HG03139 (cell line): Measurements from ENCODE around the gene HOXA1.

ENCODE experiments used
- ATAC-seq: cut with Tn5 transposase; IDR thresholded peaks from one replicate; pipeline ENCODE4 v1.9.1; 2021; ENCODE audit not compliant: unreplicated experiment

Gene HOXA1

GRCh38 chr7:27095897-27096767, at the start of gene HOXA1:
TSS of gene HOXA1 (minus strand) at chr7:27096000. CDS start at chr7:27095912, 88 bp downstream.
- peak; percentile 75 for ATAC-seq

DNA sequence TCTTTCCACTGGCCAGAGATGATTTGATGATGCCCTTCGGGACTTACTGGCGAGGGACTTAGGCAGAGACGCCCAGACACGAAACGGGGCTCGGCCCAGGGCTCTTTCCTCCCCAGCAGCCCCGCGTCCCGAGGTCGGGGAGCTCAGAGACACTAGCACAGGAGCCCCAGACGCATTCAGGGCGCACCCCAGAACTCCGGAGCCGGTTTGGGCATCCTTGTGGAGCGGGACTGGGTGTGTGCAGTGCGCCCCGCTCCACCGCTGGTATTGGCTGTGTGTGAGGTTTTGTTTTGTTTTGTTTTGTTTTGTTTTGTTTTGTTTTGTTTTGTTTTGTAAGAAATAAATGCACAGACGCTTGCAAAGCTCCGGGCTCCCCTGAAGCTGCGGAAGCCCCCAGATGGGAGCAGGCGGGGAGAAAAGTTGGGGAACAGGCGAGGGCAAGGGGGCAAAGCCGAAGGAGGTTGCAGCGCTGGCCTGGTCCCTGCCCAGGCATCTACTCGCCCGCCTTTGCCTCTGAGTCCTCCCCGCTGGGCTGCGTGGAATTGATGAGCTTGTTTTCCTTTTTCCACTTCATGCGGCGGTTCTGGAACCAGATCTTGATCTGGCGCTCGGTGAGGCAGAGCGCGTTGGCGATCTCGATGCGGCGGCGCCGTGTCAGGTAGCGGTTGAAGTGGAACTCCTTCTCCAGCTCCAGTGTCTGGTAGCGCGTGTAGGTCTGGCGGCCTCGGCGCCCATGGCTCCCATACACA, 49.5 kb upstream of the HOXA1 start:
- no peak for ATAC-seq

- ATAC-seq = no peak
Measured at GRCh38 chr7:27144781-27145164, 49.0 kb upstream of the HOXA1 start.

GRCh38 chr7:27143950-27144780, 48.4 kb upstream of the HOXA1 start:
- ATAC-seq = no peak

- no peak for ATAC-seq
Measured at GRCh38 chr7:27143023-27143949, 47.5 kb upstream of the HOXA1 start, which contains the start of gene HOXA5. TSS of gene HOXA5 (minus strand) at chr7:27143681. CDS start at chr7:27143607, 74 bp downstream.

DNA sequence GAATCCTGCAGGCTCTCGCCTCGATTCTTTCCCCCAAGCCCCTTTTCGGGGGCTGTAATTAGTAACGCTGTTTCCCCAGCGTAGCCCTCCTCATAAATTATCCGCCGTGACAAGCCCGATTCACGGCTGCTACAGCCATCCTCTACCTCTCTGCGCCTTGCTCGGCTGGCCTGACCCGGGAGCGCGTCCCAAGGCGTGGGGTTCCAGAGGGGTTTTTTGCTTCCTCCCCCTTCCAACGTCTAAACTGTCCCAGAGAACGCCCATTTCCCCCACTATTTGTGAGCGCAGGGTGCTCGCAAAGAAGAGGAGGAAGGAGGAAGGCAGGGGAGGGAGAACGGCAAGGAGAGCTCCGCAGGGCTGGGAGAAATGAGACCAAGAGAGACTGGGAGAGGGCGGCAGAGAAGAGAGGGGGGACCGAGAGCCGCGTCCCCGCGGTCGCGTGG, 46.8 kb upstream of the HOXA1 start:
- no peak for ATAC-seq

DNA sequence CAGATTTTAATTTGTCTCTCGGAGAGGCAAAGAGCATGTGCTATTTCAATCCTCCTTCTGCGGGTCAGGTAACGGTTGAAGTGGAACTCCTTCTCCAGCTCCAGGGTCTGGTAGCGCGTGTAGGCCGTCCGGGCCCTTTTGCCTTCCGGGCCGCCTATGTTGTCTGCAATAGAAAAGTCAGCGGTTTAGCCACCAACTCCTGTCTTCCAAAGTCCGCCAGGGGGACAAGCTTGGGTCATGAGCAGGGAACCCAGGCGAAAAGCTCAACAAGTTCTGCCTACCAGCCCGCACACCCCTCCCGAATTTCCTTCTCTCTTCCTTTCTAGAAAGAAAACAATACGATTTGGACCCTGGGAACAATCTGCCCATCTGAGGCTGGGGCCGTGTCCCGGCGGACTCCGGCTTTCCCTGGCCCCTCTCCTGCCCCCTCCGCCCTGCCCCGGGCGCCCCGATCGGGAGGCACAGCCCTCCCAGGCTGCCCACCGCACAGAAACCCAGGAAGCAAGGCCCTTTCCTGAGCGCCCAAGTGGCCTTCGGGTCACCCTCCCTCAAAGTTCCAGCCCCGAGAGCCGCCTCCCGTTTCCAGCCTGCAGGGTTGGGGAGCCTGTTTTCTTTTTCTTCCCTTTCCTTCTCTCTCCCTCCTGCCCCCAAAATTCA, 46.3 kb upstream of the HOXA1 start:
- ATAC-seq = no peak

- no peak for ATAC-seq
Measured at GRCh38 chr7:27141137-27141922, 45.5 kb upstream of the HOXA1 start.

- ATAC-seq = no peak
Measured at GRCh38 chr7:27140126-27140857, 44.5 kb upstream of the HOXA1 start.

DNA sequence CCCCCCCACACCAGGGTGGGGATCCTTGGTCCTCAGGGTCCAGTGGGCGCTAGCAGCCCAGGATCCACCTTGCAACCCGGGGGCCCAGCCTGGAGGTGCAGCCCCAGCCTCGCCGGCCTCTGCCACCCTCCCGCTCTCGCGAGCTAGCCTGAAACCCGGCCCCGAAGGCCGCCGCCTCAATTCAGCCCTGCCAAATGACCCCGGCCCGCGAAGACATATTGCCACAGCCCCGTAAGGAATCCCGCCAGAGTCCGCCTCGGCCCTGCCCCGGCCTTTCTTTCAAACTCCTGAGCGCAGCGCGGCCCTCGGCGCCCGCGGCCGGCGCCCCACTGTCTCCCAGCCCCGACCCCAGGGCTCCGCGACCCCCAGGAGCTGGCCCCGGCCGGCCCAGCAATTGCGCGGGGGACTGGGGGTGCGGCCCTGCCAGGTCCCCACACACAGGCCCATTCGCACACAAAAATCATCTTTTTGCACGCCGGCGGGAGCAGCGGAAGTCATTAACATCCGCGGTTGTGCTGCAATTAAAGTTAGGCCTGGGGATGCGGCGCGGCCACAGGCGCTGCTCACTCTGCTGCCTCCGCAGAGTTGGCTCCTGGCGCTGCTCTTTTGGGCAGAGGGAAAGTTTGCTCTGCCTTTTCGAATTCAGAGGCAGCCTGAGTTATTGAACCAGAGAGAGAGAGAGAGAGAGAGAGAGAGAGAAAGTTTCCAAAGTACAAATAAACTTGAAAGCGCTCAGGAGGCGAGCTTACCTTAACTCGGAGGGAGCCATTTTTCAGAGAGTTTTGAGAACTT, 43.7 kb upstream of the HOXA1 start:
- no peak for ATAC-seq

- ATAC-seq = no peak
Measured at GRCh38 chr7:27138985-27139333, 43.2 kb upstream of the HOXA1 start.

- no peak for ATAC-seq
Measured at GRCh38 chr7:27138472-27138871, 42.7 kb upstream of the HOXA1 start.

- no peak for ATAC-seq
Measured at GRCh38 chr7:27137640-27138315, 42.0 kb upstream of the HOXA1 start.

DNA sequence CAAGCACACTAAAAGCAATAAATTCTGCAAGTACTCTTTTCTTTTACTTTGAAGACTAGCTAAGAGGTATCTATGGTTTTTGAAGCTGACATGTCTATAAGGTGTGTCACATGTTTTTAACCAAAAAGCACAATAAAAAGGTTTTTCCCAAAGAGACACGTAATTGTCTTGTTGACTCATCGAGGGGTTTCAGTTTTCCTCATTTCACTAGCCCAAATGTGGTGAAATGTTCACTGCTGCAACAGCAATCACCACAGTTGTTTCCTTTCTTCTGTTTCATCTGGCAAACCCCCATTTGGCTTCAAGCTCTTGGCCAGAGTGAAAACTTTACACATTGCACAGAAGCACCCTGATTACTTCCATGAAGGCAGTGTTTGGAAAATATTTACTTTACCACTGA, 38.6 kb upstream of the HOXA1 start:
- ATAC-seq = no peak

DNA sequence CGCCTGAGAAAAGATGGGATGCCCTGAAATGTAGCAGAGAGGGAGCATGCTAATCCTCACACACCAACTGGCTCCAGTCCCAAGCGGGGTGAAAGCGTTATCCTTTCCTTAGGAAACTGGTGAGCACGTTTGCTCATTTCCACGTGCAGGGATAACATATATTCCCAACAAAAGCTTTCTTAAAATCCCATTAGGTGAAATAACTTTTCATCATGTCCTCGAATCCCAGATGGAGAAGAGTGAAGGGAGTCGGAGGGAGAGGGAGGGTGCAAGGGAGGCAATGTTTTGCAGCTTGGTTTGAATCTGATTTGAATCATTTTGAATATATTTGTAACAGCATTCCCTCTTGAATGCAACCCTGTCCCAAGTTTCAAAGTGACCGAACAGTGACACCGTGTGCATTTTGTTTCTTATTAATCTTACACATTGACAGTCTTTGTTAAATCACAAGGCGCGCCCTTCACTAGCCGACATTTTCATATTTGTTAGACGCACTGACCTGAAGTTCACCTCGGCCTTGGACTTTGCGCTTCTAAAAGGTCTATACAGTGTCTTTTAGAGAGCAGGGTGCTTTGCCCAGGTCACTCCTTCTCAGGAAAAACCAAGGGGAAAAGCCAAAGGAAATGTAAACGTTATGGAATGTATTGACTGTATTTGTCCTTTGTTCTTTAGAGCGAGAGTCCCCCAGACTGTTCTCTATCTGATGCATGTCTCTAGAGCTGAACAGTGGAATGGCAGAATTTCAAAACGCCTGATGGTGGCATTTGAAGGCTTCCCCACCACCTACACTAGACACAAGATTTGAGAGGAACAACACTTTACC, 37.8 kb upstream of the HOXA1 start:
- no peak for ATAC-seq

- ATAC-seq = no peak
Measured at GRCh38 chr7:27132978-27133377, 37.2 kb upstream of the HOXA1 start.
